Mucosa of stomach (tissue), 1 donor: ENCODE results near the gene CYP4F12.

Experiments
- H3K27me3 ChIP-seq: one replicate; pipeline ENCODE4 v1.7.0; 2013; ENCODE audit warnings: mild to moderate bottlenecking, low read length; ENCODE audit not compliant: control insufficient read depth, insufficient read depth
- H3K36me3 ChIP-seq: one replicate; pipeline ENCODE4 v1.7.0; 2013; ENCODE audit warnings: low read length; ENCODE audit not compliant: control insufficient read depth, insufficient read depth
- H3K4me1 ChIP-seq: one replicate; pipeline ENCODE4 v1.7.0; 2013; ENCODE audit warnings: mild to moderate bottlenecking, low read length; ENCODE audit not compliant: control insufficient read depth, insufficient read depth
- H3K4me3 ChIP-seq: one replicate; pipeline ENCODE4 v1.7.0; 2013; ENCODE audit warnings: low read length
- H3K9ac ChIP-seq: one replicate; pipeline ENCODE4 v1.7.0; 2013; ENCODE audit warnings: mild to moderate bottlenecking, low read length, moderate library complexity
- H3K9me3 ChIP-seq: one replicate; pipeline ENCODE4 v1.7.0; 2013; ENCODE audit warnings: mild to moderate bottlenecking, low read length, moderate library complexity; ENCODE audit not compliant: control insufficient read depth
- donor health status: Pancreatic carcinoma.

The CYP4F12 gene

GRCh38 chr19:15680478-15681322 is 7.8 kb downstream of the CYP4F12 start:
- Histone ChIP-seq H3K9ac (no peak overlapping the region), H3K36me3 (no peaks in the 10 kb centered on the region), H3K27me3 (no peaks in the 10 kb centered on the region), H3K4me1 (peaks cover 9% of the 10 kb centered on the region), H3K9me3 (no peaks in the 10 kb centered on the region), H3K4me3 (no peak overlapping the region)

GRCh38 chr19:15683411-15683810 is 10.5 kb downstream of the CYP4F12 start:
- Histone ChIP-seq H3K4me3 (no peak overlapping the region), H3K9me3 (no peaks in the 10 kb centered on the region), H3K4me1 (peaks cover 6% of the 10 kb centered on the region), H3K27me3 (no peaks in the 10 kb centered on the region), H3K9ac (no peak overlapping the region), H3K36me3 (peaks cover 8% of the 10 kb centered on the region)

GRCh38 chr19:15684828-15685227 is 11.9 kb downstream of the CYP4F12 start:
- H3K4me3 ChIP-seq: no peak overlapping the region
- H3K4me1 ChIP-seq: no peaks in the 10 kb centered on the region
- no peaks in the 10 kb centered on the region for H3K27me3 ChIP-seq
- no peaks in the 10 kb centered on the region for H3K9me3 ChIP-seq
- no peak overlapping the region for H3K9ac ChIP-seq
- peaks cover 8% of the 10 kb centered on the region for H3K36me3 ChIP-seq

GRCh38 chr19:15696654-15697194 is 23.8 kb downstream of the CYP4F12 start:
- Histone ChIP-seq H3K36me3 (no peaks in the 10 kb centered on the region), H3K27me3 (no peaks in the 10 kb centered on the region), H3K4me1 (peaks cover 5% of the 10 kb centered on the region), H3K9me3 (no peaks in the 10 kb centered on the region), H3K9ac (no peak overlapping the region), H3K4me3 (no peak overlapping the region)

- Histone ChIP-seq H3K4me3 (no peak overlapping the region), H3K36me3 (no peaks in the 10 kb centered on the region), H3K4me1 (peaks cover 18% of the 10 kb centered on the region), H3K9ac (no peak overlapping the region), H3K9me3 (no peaks in the 10 kb centered on the region), H3K27me3 (no peaks in the 10 kb centered on the region)
Observed at GRCh38 chr19:15701757-15702533, 29.1 kb downstream of the CYP4F12 start.

- Histone ChIP-seq H3K36me3 (no peaks in the 10 kb centered on the region), H3K9me3 (no peaks in the 10 kb centered on the region), H3K4me1 (peaks cover 18% of the 10 kb centered on the region), H3K27me3 (no peaks in the 10 kb centered on the region), H3K4me3 (no peak overlapping the region), H3K9ac (no peak overlapping the region)
Observed at GRCh38 chr19:15702534-15702930, 29.6 kb downstream of the CYP4F12 start.

GRCh38 chr19:15714638-15715037 is 41.8 kb downstream of the CYP4F12 start:
- H3K9ac ChIP-seq: no peak overlapping the region
- H3K36me3 ChIP-seq: no peaks in the 10 kb centered on the region
- no peaks in the 10 kb centered on the region for H3K4me1 ChIP-seq
- no peak overlapping the region for H3K4me3 ChIP-seq
- H3K9me3 ChIP-seq: no peaks in the 10 kb centered on the region
- peaks cover 11% of the 10 kb centered on the region for H3K27me3 ChIP-seq

GRCh38 chr19:15715642-15716041 is 42.8 kb downstream of the CYP4F12 start:
- Histone ChIP-seq H3K4me3 (no peak overlapping the region), H3K27me3 (peaks cover 11% of the 10 kb centered on the region), H3K4me1 (no peaks in the 10 kb centered on the region), H3K36me3 (no peaks in the 10 kb centered on the region), H3K9me3 (no peaks in the 10 kb centered on the region), H3K9ac (no peak overlapping the region)

- H3K9ac ChIP-seq: no peak overlapping the region
- no peaks in the 10 kb centered on the region for H3K36me3 ChIP-seq
- no peak overlapping the region for H3K4me3 ChIP-seq
- H3K9me3 ChIP-seq: no peaks in the 10 kb centered on the region
- H3K4me1 ChIP-seq: no peaks in the 10 kb centered on the region
- H3K27me3 ChIP-seq: peaks cover 11% of the 10 kb centered on the region
Observed at GRCh38 chr19:15717809-15718208, 44.9 kb downstream of the CYP4F12 start.

GRCh38 chr19:15721268-15721667 is 48.4 kb downstream of the CYP4F12 start:
- Histone ChIP-seq H3K9ac (no peak overlapping the region), H3K4me1 (no peaks in the 10 kb centered on the region), H3K9me3 (no peaks in the 10 kb centered on the region), H3K36me3 (no peaks in the 10 kb centered on the region), H3K4me3 (no peak overlapping the region), H3K27me3 (peaks cover 14% of the 10 kb centered on the region)

- Histone ChIP-seq H3K4me3 (no peak overlapping the region), H3K9me3 (no peaks in the 10 kb centered on the region), H3K27me3 (peaks cover 6% of the 10 kb centered on the region), H3K4me1 (no peaks in the 10 kb centered on the region), H3K9ac (no peak overlapping the region), H3K36me3 (no peaks in the 10 kb centered on the region)
Observed at GRCh38 chr19:15722956-15723355, 50.1 kb downstream of the CYP4F12 start.

GRCh38 chr19:15727724-15728123 is 54.8 kb downstream of the CYP4F12 start, which contains the start of gene OR10H2:
Gene OR10H2, plus strand, starts transcription at chr19:15728024. Its CDS starts 20 bp downstream, at chr19:15728044.
- no peak within 1 kb of the TSS for H3K9ac ChIP-seq
- H3K4me1 ChIP-seq: no peaks in the 10 kb centered on the region
- no peak within 1 kb of the TSS for H3K4me3 ChIP-seq
- H3K27me3 ChIP-seq: peaks cover 4% of the 10 kb centered on the region
- no peaks in the 10 kb centered on the region for H3K9me3 ChIP-seq
- no peaks in the 10 kb centered on the region for H3K36me3 ChIP-seq
